CD4-positive, alpha-beta memory T cell (primary cell): ENCODE data around the gene ERGIC3. TPM values are rescaled to one million over a fixed set of nuclear protein-coding genes. Genes with fewer than 3 reads are reported as not detected.

Experiments
- CTCF ChIA-PET: fragments of 350-600 bp; sonication (Branson Sonifier 250); formaldehyde crosslinking; loops from one replicate; lab custom pipeline; 2021; ENCODE audit warnings: inconsistent platforms; ENCODE audit not compliant: partially characterized antibody; lab: Charles Lee
- POLR2A ChIA-PET: fragments of 350-600 bp; sonication (Branson Sonifier 250); formaldehyde crosslinking; loops from one replicate; lab custom pipeline; 2021; ENCODE audit not compliant: partially characterized antibody; lab: Charles Lee
- DNase-seq, 5 donors: peaks; one replicate each; pipeline versions ENCODE4 v3.0.0 to v3.0.0-alpha.2; 2020 to 2022; ENCODE audit warnings: mixed read lengths in 1 of 5
- H3K27ac ChIP-seq: one replicate; pipeline ENCODE4 v1.7.0; 2013; ENCODE audit warnings: low read depth, low read length
- H3K27me3 ChIP-seq: 2 replicates; pipeline ENCODE4 v1.7.0; 2013; ENCODE audit warnings: mild to moderate bottlenecking, low read length, moderate library complexity; ENCODE audit not compliant: insufficient read depth
- H3K36me3 ChIP-seq: 2 replicates; pipeline ENCODE4 v1.7.0; 2013; ENCODE audit warnings: mild to moderate bottlenecking, low read length, moderate library complexity; ENCODE audit not compliant: insufficient read depth
- H3K4me1 ChIP-seq: 2 replicates; pipeline ENCODE4 v1.7.0; 2013; ENCODE audit warnings: mild to moderate bottlenecking, low read length, moderate library complexity; ENCODE audit not compliant: insufficient read depth
- H3K4me3 ChIP-seq, 2 donors: one replicate each; pipeline ENCODE4 v1.7.0; 2013; ENCODE audit warnings: low read length in 2 of 2, mild to moderate bottlenecking in 1 of 2
- H3K9me3 ChIP-seq, 2 donors: one replicate each; pipeline ENCODE4 v1.7.0; 2013; ENCODE audit warnings: low read length in 2 of 2, control low read depth in 1 of 2; ENCODE audit not compliant: control insufficient read depth in 1 of 2
- H3K27ac Mint-ChIP-seq, 7 donors: one replicate each; pipeline ENCODE4 v1.8.0; 2020 to 2021; ENCODE audit warnings: mixed read lengths in 7 of 7, mild to moderate bottlenecking in 6 of 7, inconsistent platforms in 3 of 7, moderate library complexity in 3 of 7
- H3K27me3 Mint-ChIP-seq, 2 donors: one replicate each; pipeline ENCODE4 v1.8.0; 2020 to 2021; ENCODE audit warnings: mixed read lengths in 2 of 2
- H3K36me3 Mint-ChIP-seq, 2 donors: one replicate each; pipeline ENCODE4 v1.8.0; 2020 to 2021; ENCODE audit warnings: mixed read lengths in 2 of 2, inconsistent platforms in 1 of 2, mild to moderate bottlenecking in 1 of 2
- H3K4me1 Mint-ChIP-seq, 4 donors: one replicate each; pipeline ENCODE4 v1.8.0; 2020 to 2021; ENCODE audit warnings: mixed read lengths in 4 of 4, mild to moderate bottlenecking in 1 of 4
- H3K4me3 Mint-ChIP-seq, 8 donors: one replicate each; pipeline ENCODE4 v1.8.0; 2020 to 2021; ENCODE audit warnings: mixed read lengths in 8 of 8, mild to moderate bottlenecking in 7 of 8, moderate library complexity in 6 of 8, inconsistent platforms in 3 of 8
- H3K9me3 Mint-ChIP-seq, 8 donors: one replicate each; pipeline ENCODE4 v1.8.0; 2020 to 2021; ENCODE audit warnings: mixed read lengths in 8 of 8, mild to moderate bottlenecking in 5 of 8, inconsistent platforms in 3 of 8, moderate library complexity in 1 of 8
- intact Hi-C: fragments of 100-400 bp; cut with micrococcal nuclease; formaldehyde crosslinking; loops from one replicate; pipeline ENCODE4 v1.15.1; 2023
- polyA plus RNA-seq, 2 donors: library from polyadenylated mRNA; unstranded; fragments of 300-500 nt; fragmentation: Illumina TruSeq; gene quantifications; one replicate each; pipeline ENCODE4 v1.2.3, GENCODE V29; 2021
- total RNA-seq, 2 experiments: library from RNA; stranded (reverse); gene quantifications; one replicate each; pipeline ENCODE4 v1.2.3, GENCODE V29; 2021

Gene ERGIC3
- total and polyA plus RNA-seq, 4 experiments from 2014 or later, result 134 to 151 (median 142) TPM

GRCh38 chr20:35568645-35569044 is 26.8 kb downstream of the ERGIC3 start:
- no peaks in the 10 kb centered on the region for H3K4me1 ChIP-seq
- no peak overlapping the region for H3K27ac ChIP-seq
- Mint-ChIP-seq H3K36me3 (peaks cover 0 to 2% of the 10 kb centered on the region in 2 donors), H3K4me1 (no peaks in the 10 kb centered on the region), H3K4me3 (no peak overlapping the region), H3K27ac (no peak overlapping the region), H3K9me3 (peaks cover 0 to 12% (median 9%) of the 10 kb centered on the region in 8 donors), H3K27me3 (no peaks in the 10 kb centered on the region)
- intact Hi-C loops, result no loop called here
- no peaks in the 10 kb centered on the region for H3K27me3 ChIP-seq
- ChIA-PET CTCF (interaction anchor here (1.0 to 1.1 kb wide), 2 partner anchors 28 to 47 kb away, joined by 3 read pairs; partner anchors contain the start of gene SPAG4), POLR2A (interaction anchor here (0.6 kb wide), 1 partner anchor 255 kb away, joined by 3 read pairs; no protein-coding TSS in a partner anchor)
- no peak for DNase-seq
- H3K36me3 ChIP-seq, result no peaks in the 10 kb centered on the region
- H3K9me3 ChIP-seq, result no peaks in the 10 kb centered on the region
- no peak overlapping the region for H3K4me3 ChIP-seq

- no peaks in the 10 kb centered on the region for H3K9me3 ChIP-seq
- CTCF ChIA-PET, result no interaction called here
These were observed 29.7 kb downstream of the ERGIC3 start for GRCh38 chr20:35571555-35571954.

GRCh38 chr20:35572838-35573237 is 31.0 kb downstream of the ERGIC3 start:
- H3K36me3 Mint-ChIP-seq, result peaks cover 0 to 2% of the 10 kb centered on the region in 2 donors
- Histone ChIP-seq H3K27ac (no peak overlapping the region), H3K4me1 (no peaks in the 10 kb centered on the region), H3K36me3 (no peaks in the 10 kb centered on the region), H3K27me3 (no peaks in the 10 kb centered on the region), H3K4me3 (no peak overlapping the region), H3K9me3 (no peaks in the 10 kb centered on the region)
- no peaks in the 10 kb centered on the region for H3K27me3 Mint-ChIP-seq
- H3K4me1 Mint-ChIP-seq, result no peaks in the 10 kb centered on the region
- no peak for DNase-seq
- CTCF ChIA-PET, result no interaction called here
- H3K4me3 Mint-ChIP-seq, result no peak overlapping the region
- H3K27ac Mint-ChIP-seq, result no peak overlapping the region
- POLR2A ChIA-PET, result no interaction called here
- intact Hi-C loops, result no loop called here
- peaks cover 0 to 22% (median 13%) of the 10 kb centered on the region in 8 donors for H3K9me3 Mint-ChIP-seq

More at GRCh38 chr20:35571555-35571954, 29.7 kb downstream of the ERGIC3 start:
- H3K27ac ChIP-seq, result no peak overlapping the region
- POLR2A ChIA-PET, result interaction anchor here (0.6 kb wide), 1 partner anchor 332 kb away, joined by 3 read pairs; no protein-coding TSS in a partner anchor
- Mint-ChIP-seq H3K27me3 (no peaks in the 10 kb centered on the region), H3K27ac (no peak overlapping the region), H3K4me3 (no peak overlapping the region), H3K9me3 (peaks cover 0 to 22% (median 13%) of the 10 kb centered on the region in 8 donors), H3K36me3 (peaks cover 0 to 2% of the 10 kb centered on the region in 2 donors), H3K4me1 (no peaks in the 10 kb centered on the region)
- intact Hi-C loops, result no loop called here
- H3K4me1 ChIP-seq, result no peaks in the 10 kb centered on the region
- no peaks in the 10 kb centered on the region for H3K27me3 ChIP-seq
- no peaks in the 10 kb centered on the region for H3K36me3 ChIP-seq
- no peak overlapping the region for H3K4me3 ChIP-seq
- no peak for DNase-seq

- no peak for DNase-seq
- Histone ChIP-seq H3K9me3 (no peaks in the 10 kb centered on the region), H3K36me3 (no peaks in the 10 kb centered on the region), H3K4me3 (no peak overlapping the region), H3K27ac (no peak overlapping the region), H3K27me3 (no peaks in the 10 kb centered on the region), H3K4me1 (no peaks in the 10 kb centered on the region)
- peaks cover 0 to 2% of the 10 kb centered on the region in 2 donors for H3K36me3 Mint-ChIP-seq
- H3K27ac Mint-ChIP-seq, result no peak overlapping the region
- POLR2A ChIA-PET, result no interaction called here
- H3K4me3 Mint-ChIP-seq, result no peak overlapping the region
- intact Hi-C loops, result no loop called here
- H3K27me3 Mint-ChIP-seq, result no peaks in the 10 kb centered on the region
- H3K9me3 Mint-ChIP-seq, result peaks cover 0 to 22% (median 13%) of the 10 kb centered on the region in 8 donors
- CTCF ChIA-PET, result no interaction called here
- H3K4me1 Mint-ChIP-seq, result no peaks in the 10 kb centered on the region
These were observed 34.1 kb downstream of the ERGIC3 start for GRCh38 chr20:35575958-35576357.

- Mint-ChIP-seq H3K27me3 (no peaks in the 10 kb centered on the region), H3K36me3 (peaks cover 0 to 2% of the 10 kb centered on the region in 2 donors), H3K4me3 (no peak overlapping the region), H3K9me3 (peaks cover 0 to 29% (median 19%) of the 10 kb centered on the region in 8 donors), H3K4me1 (no peaks in the 10 kb centered on the region), H3K27ac (no peak overlapping the region)
- Histone ChIP-seq H3K4me1 (no peaks in the 10 kb centered on the region), H3K27me3 (no peaks in the 10 kb centered on the region), H3K4me3 (no peak overlapping the region), H3K9me3 (no peaks in the 10 kb centered on the region), H3K27ac (no peak overlapping the region), H3K36me3 (no peaks in the 10 kb centered on the region)
- ChIA-PET CTCF (no interaction called here), POLR2A (no interaction called here)
- intact Hi-C loops, result no loop called here
- DNase-seq, result no peak
These were observed 34.9 kb downstream of the ERGIC3 start for GRCh38 chr20:35576816-35577215.

DNA sequence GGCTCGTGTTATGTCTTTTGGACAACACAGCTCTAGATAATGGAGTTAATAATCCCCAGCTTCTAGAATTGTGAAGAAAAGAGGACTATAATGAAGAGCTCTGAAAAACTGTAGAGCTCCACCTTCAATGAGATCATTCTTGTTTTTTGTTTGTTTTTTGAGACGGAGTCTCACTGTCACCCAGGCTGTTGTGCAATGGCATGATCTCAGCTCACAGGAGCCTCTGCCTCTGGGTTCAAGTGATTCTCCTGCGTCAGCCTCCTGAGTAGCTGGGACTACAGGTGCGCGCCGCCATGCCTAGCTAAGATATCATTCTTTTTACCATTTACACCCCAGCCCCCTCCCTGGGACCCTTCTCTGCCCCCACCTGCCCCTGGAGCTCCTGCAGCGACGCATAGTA is 36.6 kb downstream of the ERGIC3 start:
- DNase-seq, result no peak
- no peaks in the 10 kb centered on the region for H3K4me1 ChIP-seq
- H3K36me3 ChIP-seq, result no peaks in the 10 kb centered on the region
- ChIA-PET CTCF (no interaction called here), POLR2A (no interaction called here)
- peaks cover 0 to 23% (median 14%) of the 10 kb centered on the region in 8 donors for H3K9me3 Mint-ChIP-seq
- H3K4me3 Mint-ChIP-seq, result no peak overlapping the region
- peaks cover 0 to 2% of the 10 kb centered on the region in 2 donors for H3K27me3 Mint-ChIP-seq
- no peak overlapping the region for H3K27ac Mint-ChIP-seq
- no peaks in the 10 kb centered on the region for H3K4me1 Mint-ChIP-seq
- H3K27ac ChIP-seq, result no peak overlapping the region
- no peak overlapping the region for H3K4me3 ChIP-seq
- no peaks in the 10 kb centered on the region for H3K27me3 ChIP-seq
- intact Hi-C loops, result no loop called here
- no peaks in the 10 kb centered on the region for H3K9me3 ChIP-seq
- no peaks in the 10 kb centered on the region for H3K36me3 Mint-ChIP-seq

- intact Hi-C loops, result no loop called here
- CTCF ChIA-PET, result no interaction called here
- Mint-ChIP-seq H3K4me1 (no peaks in the 10 kb centered on the region), H3K4me3 (no peak overlapping the region), H3K27me3 (peaks cover 0 to 2% of the 10 kb centered on the region in 2 donors), H3K9me3 (peaks cover 0 to 19% (median 11%) of the 10 kb centered on the region in 8 donors), H3K36me3 (no peaks in the 10 kb centered on the region), H3K27ac (no peak overlapping the region)
- no peaks in the 10 kb centered on the region for H3K36me3 ChIP-seq
- H3K4me1 ChIP-seq, result no peaks in the 10 kb centered on the region
- DNase-seq, result no peak
- H3K4me3 ChIP-seq, result no peak overlapping the region
- POLR2A ChIA-PET, result interaction anchor here (0.5 kb wide), 1 partner anchor 1765 kb away, joined by 3 read pairs; no protein-coding TSS in a partner anchor
- H3K27me3 ChIP-seq, result no peaks in the 10 kb centered on the region
- no peak overlapping the region for H3K27ac ChIP-seq
- H3K9me3 ChIP-seq, result no peaks in the 10 kb centered on the region
These were observed 37.3 kb downstream of the ERGIC3 start for GRCh38 chr20:35579196-35579595.
